Panc1 (cell line): ENCODE data around the gene ZDHHC19.

Experiments used
- CTCF ChIP-seq: fragments of 450-650 bp; IDR thresholded peaks from 2 replicates; pipeline ENCODE4 v1.5.1; 2017; ENCODE audit warnings: mild to moderate bottlenecking
- REST ChIP-seq, 2 experiments: IDR thresholded peaks; 2 replicates each; pipeline ENCODE4 v1.6.1; 2011 to 2012; ENCODE audit warnings: low read depth in 2 of 2, control low read depth in 1 of 2, low read length in 1 of 2, mild to moderate bottlenecking in 1 of 2, moderate library complexity in 1 of 2; ENCODE audit not compliant: insufficient read depth in 1 of 2

GRCh38 chr3:196184881-196185280 is 26.3 kb downstream of the ZDHHC19 start:
- TF ChIP-seq CTCF (no peak), REST (IDR thresholded peaks at IDR 0.05; ENCODE audit: insufficient read depth in 1 of 2, low read depth in 2 of 2, low read length in 1 of 2) (no peak)
